Mucosa of stomach (tissue), 1 donor: ENCODE data around the gene CRTAC1.

Experiments
- H3K27me3 ChIP-seq: one replicate; pipeline ENCODE4 v1.7.0; 2013; ENCODE audit warnings: mild to moderate bottlenecking, low read length; ENCODE audit not compliant: control insufficient read depth, insufficient read depth
- H3K36me3 ChIP-seq: one replicate; pipeline ENCODE4 v1.7.0; 2013; ENCODE audit warnings: low read length; ENCODE audit not compliant: control insufficient read depth, insufficient read depth
- H3K4me1 ChIP-seq: one replicate; pipeline ENCODE4 v1.7.0; 2013; ENCODE audit warnings: mild to moderate bottlenecking, low read length; ENCODE audit not compliant: control insufficient read depth, insufficient read depth
- H3K4me3 ChIP-seq: one replicate; pipeline ENCODE4 v1.7.0; 2013; ENCODE audit warnings: low read length
- H3K9ac ChIP-seq: one replicate; pipeline ENCODE4 v1.7.0; 2013; ENCODE audit warnings: mild to moderate bottlenecking, low read length, moderate library complexity
- H3K9me3 ChIP-seq: one replicate; pipeline ENCODE4 v1.7.0; 2013; ENCODE audit warnings: mild to moderate bottlenecking, low read length, moderate library complexity; ENCODE audit not compliant: control insufficient read depth
- donor health status: Pancreatic carcinoma.

CRTAC1 gene

GRCh38 chr10:97887399-97887798 lies 143.0 kb downstream of the CRTAC1 start:
- H3K4me1 ChIP-seq = peaks cover 44% of the 10 kb centered on the region
- H3K4me3 ChIP-seq = no peak overlapping the region
- H3K9ac ChIP-seq = no peak overlapping the region
- peaks cover 4% of the 10 kb centered on the region for H3K27me3 ChIP-seq
- H3K9me3 ChIP-seq = no peaks in the 10 kb centered on the region
- H3K36me3 ChIP-seq = no peaks in the 10 kb centered on the region

- Histone ChIP-seq H3K27me3 (no peaks in the 10 kb centered on the region), H3K9ac (no peak overlapping the region), H3K9me3 (no peaks in the 10 kb centered on the region), H3K36me3 (no peaks in the 10 kb centered on the region), H3K4me3 (no peak overlapping the region), H3K4me1 (peaks cover 56% of the 10 kb centered on the region)
These were observed 144.1 kb downstream of the CRTAC1 start for GRCh38 chr10:97886286-97886685.

DNA sequence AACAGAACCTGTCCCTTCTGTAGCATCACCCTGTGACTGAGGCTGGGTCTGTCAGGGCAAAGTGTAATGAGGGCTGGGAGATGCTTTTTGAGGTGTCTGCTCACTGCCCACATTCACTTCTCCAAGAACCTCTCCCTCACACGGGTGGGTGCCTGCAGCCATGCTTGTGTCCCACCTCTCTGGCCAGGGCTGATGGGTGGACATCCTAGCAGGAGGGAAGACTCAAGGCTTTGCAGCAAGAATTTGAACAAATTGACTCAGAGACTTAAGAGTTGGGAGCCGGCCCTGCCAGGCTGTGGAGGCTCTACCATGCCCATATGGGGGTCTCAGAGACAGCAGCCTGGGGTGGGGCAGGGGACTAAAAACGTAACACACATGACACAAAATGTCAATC lies 147.3 kb downstream of the CRTAC1 start:
- Histone ChIP-seq H3K4me3 (no peak overlapping the region), H3K9ac (no peak overlapping the region), H3K9me3 (no peaks in the 10 kb centered on the region)

DNA sequence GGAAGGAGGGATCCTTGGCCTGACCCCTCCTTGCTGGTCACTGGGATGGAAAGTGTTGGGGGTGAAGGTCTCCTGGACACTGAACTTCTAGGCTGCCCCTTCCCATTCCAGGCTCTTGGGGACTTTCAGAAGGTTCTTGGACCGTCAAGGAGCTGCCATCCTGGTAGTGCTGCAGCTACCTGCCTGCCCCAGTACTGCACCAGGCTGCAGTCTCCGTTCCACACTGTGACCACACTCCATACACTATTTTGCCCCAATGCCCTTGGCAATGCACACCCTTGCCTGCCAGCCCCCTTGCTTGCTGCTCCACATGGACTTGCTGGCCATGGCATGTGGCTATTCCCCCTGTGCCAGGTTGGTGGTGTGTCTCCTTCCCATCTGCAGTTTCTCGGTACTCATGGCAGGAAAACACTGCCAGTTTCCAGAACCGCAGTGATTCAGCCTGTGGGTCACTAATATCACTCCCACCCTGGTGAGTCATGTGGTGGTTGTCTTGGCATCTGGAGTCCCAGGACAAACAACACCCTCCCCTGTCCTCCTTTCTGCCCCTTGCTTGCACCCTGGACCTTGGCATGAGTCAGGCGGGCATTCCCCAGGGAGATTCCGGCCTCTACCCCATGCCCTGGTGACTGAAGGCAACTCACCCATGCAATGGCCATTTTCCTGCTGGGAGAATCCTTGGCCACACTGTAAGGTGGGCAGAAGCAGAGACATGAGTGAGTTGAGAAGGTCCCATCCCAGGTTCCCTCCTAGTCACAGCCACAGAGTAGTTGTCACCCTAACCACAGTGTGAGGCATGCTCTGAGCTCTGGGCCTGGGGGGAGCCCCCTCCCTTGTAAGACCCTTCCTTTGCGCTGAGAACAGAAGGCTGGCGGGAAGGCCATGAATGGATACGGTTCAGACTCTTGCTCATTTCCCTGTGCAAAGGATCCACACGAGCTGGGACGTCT lies 148.0 kb downstream of the CRTAC1 start:
- Histone ChIP-seq H3K9ac (peak overlapping the region; percentile 52), H3K9me3 (no peaks in the 10 kb centered on the region), H3K4me1 (peaks cover 51% of the 10 kb centered on the region), H3K4me3 (no peak overlapping the region), H3K27me3 (no peaks in the 10 kb centered on the region), H3K36me3 (no peaks in the 10 kb centered on the region)

More for the DNA sequence above, 147.3 kb downstream of the CRTAC1 start:
- no peaks in the 10 kb centered on the region for H3K36me3 ChIP-seq
- peaks cover 57% of the 10 kb centered on the region for H3K4me1 ChIP-seq
- H3K27me3 ChIP-seq = no peaks in the 10 kb centered on the region

- Histone ChIP-seq H3K9ac (no peak overlapping the region), H3K4me1 (peaks cover 47% of the 10 kb centered on the region), H3K4me3 (no peak overlapping the region), H3K36me3 (no peaks in the 10 kb centered on the region), H3K9me3 (no peaks in the 10 kb centered on the region), H3K27me3 (no peaks in the 10 kb centered on the region)
These were observed 150.3 kb downstream of the CRTAC1 start for GRCh38 chr10:97880109-97880508.

DNA sequence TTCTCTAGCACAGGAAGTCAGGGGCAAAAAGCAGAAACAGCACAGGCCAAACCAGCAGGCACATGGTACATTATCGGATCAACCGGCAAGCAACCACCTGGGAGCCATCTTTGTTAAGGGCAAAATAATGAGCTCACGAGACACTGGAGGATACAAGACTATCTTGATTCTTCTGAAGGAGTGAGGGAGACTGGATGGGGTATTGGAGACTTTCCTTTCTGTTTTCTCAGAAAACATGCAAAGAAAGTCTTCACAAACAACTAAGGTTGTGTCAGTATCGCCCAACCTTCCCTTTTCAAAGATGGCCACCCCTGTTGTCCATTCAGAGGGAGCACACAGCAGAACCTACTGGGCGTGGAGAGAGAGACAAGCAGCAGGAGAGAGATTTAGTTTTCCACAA lies 151.2 kb downstream of the CRTAC1 start:
- H3K4me3 ChIP-seq = no peak overlapping the region
- H3K9me3 ChIP-seq = no peaks in the 10 kb centered on the region
- no peaks in the 10 kb centered on the region for H3K36me3 ChIP-seq
- H3K27me3 ChIP-seq = no peaks in the 10 kb centered on the region
- no peak overlapping the region for H3K9ac ChIP-seq
- H3K4me1 ChIP-seq = peaks cover 47% of the 10 kb centered on the region

DNA sequence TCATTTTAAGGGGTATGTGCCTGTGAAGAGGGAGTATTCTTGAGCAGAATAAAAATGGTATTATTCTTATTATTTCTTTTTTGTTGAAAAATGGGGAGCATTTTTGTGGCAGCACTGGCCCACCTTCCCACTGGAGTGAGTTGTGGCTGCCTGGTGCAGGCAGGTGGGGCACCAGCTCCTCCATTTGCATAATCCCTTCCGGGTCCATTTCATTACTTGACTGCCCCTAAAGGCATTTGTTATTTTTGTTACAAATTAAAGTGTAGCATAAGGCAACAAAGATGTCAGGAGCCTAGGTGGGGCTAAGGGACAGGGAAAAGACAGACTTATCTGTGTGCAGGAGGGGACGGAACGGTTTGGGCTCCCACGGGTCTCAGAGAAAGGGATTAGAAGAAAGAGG lies 154.0 kb downstream of the CRTAC1 start:
- no peaks in the 10 kb centered on the region for H3K36me3 ChIP-seq
- peaks cover 26% of the 10 kb centered on the region for H3K4me1 ChIP-seq
- no peak overlapping the region for H3K9ac ChIP-seq
- no peaks in the 10 kb centered on the region for H3K9me3 ChIP-seq
- no peaks in the 10 kb centered on the region for H3K27me3 ChIP-seq
- H3K4me3 ChIP-seq = no peak overlapping the region

GRCh38 chr10:97875391-97875790 lies 155.0 kb downstream of the CRTAC1 start:
- Histone ChIP-seq H3K36me3 (no peaks in the 10 kb centered on the region), H3K27me3 (peaks cover 4% of the 10 kb centered on the region), H3K9me3 (no peaks in the 10 kb centered on the region), H3K4me3 (no peak overlapping the region), H3K9ac (no peak overlapping the region), H3K4me1 (peaks cover 16% of the 10 kb centered on the region)

GRCh38 chr10:97874332-97874731 lies 156.1 kb downstream of the CRTAC1 start:
- peaks cover 5% of the 10 kb centered on the region for H3K27me3 ChIP-seq
- H3K36me3 ChIP-seq = no peaks in the 10 kb centered on the region
- peaks cover 19% of the 10 kb centered on the region for H3K4me1 ChIP-seq
- no peaks in the 10 kb centered on the region for H3K9me3 ChIP-seq
- no peak overlapping the region for H3K9ac ChIP-seq
- no peak overlapping the region for H3K4me3 ChIP-seq

GRCh38 chr10:97873569-97873968 lies 156.9 kb downstream of the CRTAC1 start:
- Histone ChIP-seq H3K4me1 (peaks cover 21% of the 10 kb centered on the region), H3K9me3 (no peaks in the 10 kb centered on the region), H3K9ac (no peak overlapping the region), H3K27me3 (peaks cover 5% of the 10 kb centered on the region), H3K36me3 (no peaks in the 10 kb centered on the region), H3K4me3 (no peak overlapping the region)

- H3K9me3 ChIP-seq = no peaks in the 10 kb centered on the region
- H3K4me1 ChIP-seq = peaks cover 18% of the 10 kb centered on the region
- no peak overlapping the region for H3K9ac ChIP-seq
- H3K4me3 ChIP-seq = no peak overlapping the region
- H3K27me3 ChIP-seq = peaks cover 5% of the 10 kb centered on the region
- no peaks in the 10 kb centered on the region for H3K36me3 ChIP-seq
These were observed 159.4 kb downstream of the CRTAC1 start for GRCh38 chr10:97870990-97871389.

DNA sequence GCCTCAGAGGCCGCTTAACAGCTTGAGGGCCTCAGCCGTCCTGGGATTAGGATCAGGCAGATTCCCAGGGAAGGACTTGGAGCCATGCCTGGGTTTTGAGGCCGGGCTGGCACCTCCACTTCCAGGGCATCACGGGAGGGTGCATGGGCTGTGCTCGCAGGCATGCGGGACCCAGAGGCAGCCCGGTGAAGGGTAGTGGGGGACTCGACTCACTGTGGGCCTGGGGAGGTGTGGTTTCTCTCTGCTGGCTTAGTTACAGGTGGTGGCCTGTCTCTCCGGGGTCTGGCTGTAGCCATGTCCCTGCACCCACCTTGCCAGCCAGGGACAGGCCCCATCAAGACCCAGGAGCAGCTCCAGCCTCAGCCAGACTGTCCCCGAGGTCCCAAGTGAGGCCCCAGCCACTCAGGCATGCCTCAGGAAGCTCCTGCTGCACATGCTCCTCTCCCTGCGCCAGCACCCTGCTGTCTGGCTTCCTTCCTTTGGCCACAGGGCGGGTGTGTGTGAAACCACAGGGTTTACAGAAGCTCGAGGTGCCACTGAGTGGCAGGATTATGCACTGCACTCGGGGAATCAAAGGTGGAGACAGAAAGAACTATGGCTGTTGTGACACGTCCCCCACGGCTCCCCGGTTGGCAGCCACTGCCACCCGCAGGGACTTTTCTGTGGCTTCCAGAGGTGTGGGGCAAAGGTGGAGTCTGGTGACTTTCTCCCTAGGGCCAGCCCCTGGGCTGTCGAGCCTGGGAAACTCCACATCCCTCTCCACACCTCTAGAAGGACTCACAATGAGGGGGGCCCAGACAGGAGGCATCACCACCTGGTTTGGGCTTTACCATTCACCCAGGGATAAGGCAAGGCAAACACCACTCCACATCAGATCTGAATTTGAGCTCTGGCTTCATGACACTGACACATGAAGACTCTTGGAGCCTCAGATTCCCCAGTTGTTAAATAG lies 161.1 kb downstream of the CRTAC1 start:
- Histone ChIP-seq H3K27me3 (peaks cover 5% of the 10 kb centered on the region), H3K4me1 (peaks cover 13% of the 10 kb centered on the region), H3K36me3 (no peaks in the 10 kb centered on the region), H3K9ac (peak overlapping the region; percentile 29), H3K9me3 (no peaks in the 10 kb centered on the region), H3K4me3 (no peak overlapping the region)
